Activated T-helper 2 cell treated with anti-CD3 and anti-CD28 coated beads, Interferon-gamma antibody, Interleukin-2, Interleukin-4, amounts not matched to agents 10 μg/mL and 5 μg/mL and 100 μg/mL, durations not matched to agents 14 hours and 24 hours and 36 hours (primary cell): Measurements from ENCODE around the gene DSTYK. TPM values are rescaled to one million over a fixed set of nuclear protein-coding genes. Genes with fewer than 3 reads are reported as not detected.

Experiments
- DNase-seq: peaks from one replicate; pipeline ENCODE4 v3.0.0; 2021; ENCODE audit warnings: low spot score
- H3K27ac Mint-ChIP-seq: one replicate; pipeline ENCODE4 v1.8.0; 2021; ENCODE audit warnings: mixed read lengths
- H3K27me3 Mint-ChIP-seq: one replicate; pipeline ENCODE4 v1.8.0; 2021; ENCODE audit warnings: low read depth, mixed read lengths
- H3K36me3 Mint-ChIP-seq: one replicate; pipeline ENCODE4 v1.8.0; 2021; ENCODE audit warnings: low read depth, mixed read lengths
- H3K4me1 Mint-ChIP-seq: one replicate; pipeline ENCODE4 v1.8.0; 2021; ENCODE audit warnings: low read depth, mixed read lengths
- H3K4me3 Mint-ChIP-seq: one replicate; pipeline ENCODE4 v1.8.0; 2021; ENCODE audit warnings: low read depth, mild to moderate bottlenecking, moderate library complexity, mixed read lengths
- H3K9me3 Mint-ChIP-seq: one replicate; pipeline ENCODE4 v1.8.0; 2021; ENCODE audit warnings: mixed read lengths
- intact Hi-C: fragments of 100-400 bp; cut with micrococcal nuclease; formaldehyde crosslinking; loops from one replicate; pipeline ENCODE4 v1.15.1; 2023
- total RNA-seq: library from RNA; stranded (reverse); gene quantifications from 2 replicates; pipeline ENCODE4 v1.2.3, GENCODE V29; 2022

The DSTYK gene
- total RNA-seq, 1 donor from 2014 or later, result 27.3 TPM

- Mint-ChIP-seq H3K9me3 (no peaks in the 10 kb centered on the region), H3K4me1 (no peaks in the 10 kb centered on the region), H3K4me3 (no peak overlapping the region), H3K27me3 (no peaks in the 10 kb centered on the region), H3K36me3 (peaks cover 52% of the 10 kb centered on the region), H3K27ac (no peak overlapping the region)
- intact Hi-C loops, result no loop called here
- DNase-seq, result no peak
These were observed 64.2 kb downstream of the DSTYK start for GRCh38 chr1:205147191-205147835.

GRCh38 chr1:205144751-205145150, 66.8 kb downstream of the DSTYK start:
- Mint-ChIP-seq H3K27ac (no peak overlapping the region), H3K4me3 (no peak overlapping the region), H3K4me1 (peaks cover 6% of the 10 kb centered on the region), H3K27me3 (no peaks in the 10 kb centered on the region), H3K9me3 (no peaks in the 10 kb centered on the region), H3K36me3 (peaks cover 42% of the 10 kb centered on the region)
- no peak for DNase-seq
- intact Hi-C loops, result loop anchor here (5.0 kb wide), 1 partner anchor 113 kb away; no protein-coding TSS in a partner anchor

GRCh38 chr1:205144046-205144720, 67.3 kb downstream of the DSTYK start:
- intact Hi-C loops, result loop anchor here (5.0 kb wide), 1 partner anchor 113 kb away; no protein-coding TSS in a partner anchor
- Mint-ChIP-seq H3K36me3 (peaks cover 38% of the 10 kb centered on the region), H3K27me3 (no peaks in the 10 kb centered on the region), H3K4me1 (peaks cover 6% of the 10 kb centered on the region), H3K4me3 (no peak overlapping the region), H3K27ac (no peak overlapping the region), H3K9me3 (no peaks in the 10 kb centered on the region)
- DNase-seq, result no peak

GRCh38 chr1:205142102-205142469, 69.4 kb downstream of the DSTYK start:
- intact Hi-C loops, result loop anchor here (5.0 kb wide), 1 partner anchor 115 kb away; no protein-coding TSS in a partner anchor

GRCh38 chr1:205141236-205142101, 70.0 kb downstream of the DSTYK start:
- Mint-ChIP-seq H3K9me3 (no peaks in the 10 kb centered on the region), H3K27ac (no peak overlapping the region), H3K4me1 (peaks cover 6% of the 10 kb centered on the region), H3K4me3 (no peak overlapping the region), H3K27me3 (no peaks in the 10 kb centered on the region), H3K36me3 (peaks cover 17% of the 10 kb centered on the region)
- intact Hi-C loops, result loop anchor here (1.0 to 5.0 kb wide), 3 partner anchors 19 to 153 kb away; no protein-coding TSS in a partner anchor
- DNase-seq, result peak; percentile 64

More at GRCh38 chr1:205142102-205142469, 69.4 kb downstream of the DSTYK start:
- Mint-ChIP-seq H3K9me3 (no peaks in the 10 kb centered on the region), H3K27me3 (no peaks in the 10 kb centered on the region), H3K4me3 (no peak overlapping the region), H3K27ac (no peak overlapping the region), H3K4me1 (peaks cover 6% of the 10 kb centered on the region), H3K36me3 (peaks cover 21% of the 10 kb centered on the region)
- DNase-seq, result no peak

GRCh38 chr1:205140113-205140512, 71.4 kb downstream of the DSTYK start:
- H3K36me3 Mint-ChIP-seq, result peaks cover 11% of the 10 kb centered on the region
- intact Hi-C loops, result loop anchor here (2.0 to 5.0 kb wide), 2 partner anchors 117 to 151 kb away; no protein-coding TSS in a partner anchor
- DNase-seq, result no peak
- no peaks in the 10 kb centered on the region for H3K9me3 Mint-ChIP-seq
- peaks cover 6% of the 10 kb centered on the region for H3K4me1 Mint-ChIP-seq
- no peak overlapping the region for H3K4me3 Mint-ChIP-seq
- no peaks in the 10 kb centered on the region for H3K27me3 Mint-ChIP-seq
- H3K27ac Mint-ChIP-seq, result no peak overlapping the region

GRCh38 chr1:205137901-205138300, 73.6 kb downstream of the DSTYK start:
- Mint-ChIP-seq H3K4me1 (peaks cover 6% of the 10 kb centered on the region), H3K36me3 (peaks cover 3% of the 10 kb centered on the region), H3K4me3 (no peak overlapping the region), H3K9me3 (no peaks in the 10 kb centered on the region), H3K27me3 (no peaks in the 10 kb centered on the region), H3K27ac (no peak overlapping the region)
- intact Hi-C loops, result no loop called here
- DNase-seq, result no peak

GRCh38 chr1:205133287-205133686, 78.2 kb downstream of the DSTYK start:
- H3K27ac Mint-ChIP-seq, result no peak overlapping the region
- no peaks in the 10 kb centered on the region for H3K36me3 Mint-ChIP-seq
- no peaks in the 10 kb centered on the region for H3K4me1 Mint-ChIP-seq
- DNase-seq, result no peak
- H3K4me3 Mint-ChIP-seq, result no peak overlapping the region
- H3K27me3 Mint-ChIP-seq, result no peaks in the 10 kb centered on the region
- no peaks in the 10 kb centered on the region for H3K9me3 Mint-ChIP-seq
- intact Hi-C loops, result no loop called here

GRCh38 chr1:205129447-205130029, 82.0 kb downstream of the DSTYK start:
- no peak for DNase-seq
- Mint-ChIP-seq H3K36me3 (no peaks in the 10 kb centered on the region), H3K4me1 (peaks cover 3% of the 10 kb centered on the region), H3K27me3 (no peaks in the 10 kb centered on the region), H3K9me3 (no peaks in the 10 kb centered on the region), H3K27ac (no peak overlapping the region), H3K4me3 (no peak overlapping the region)
- intact Hi-C loops, result no loop called here

GRCh38 chr1:205128050-205128449, 83.5 kb downstream of the DSTYK start:
- Mint-ChIP-seq H3K4me1 (peaks cover 3% of the 10 kb centered on the region), H3K27me3 (no peaks in the 10 kb centered on the region), H3K9me3 (no peaks in the 10 kb centered on the region), H3K36me3 (no peaks in the 10 kb centered on the region), H3K27ac (no peak overlapping the region), H3K4me3 (no peak overlapping the region)
- no peak for DNase-seq
- intact Hi-C loops, result no loop called here

- Mint-ChIP-seq H3K9me3 (no peaks in the 10 kb centered on the region), H3K4me3 (no peak overlapping the region), H3K4me1 (peaks cover 7% of the 10 kb centered on the region), H3K27ac (no peak overlapping the region), H3K36me3 (no peaks in the 10 kb centered on the region), H3K27me3 (no peaks in the 10 kb centered on the region)
- intact Hi-C loops, result no loop called here
- DNase-seq, result no peak
These were observed 83.9 kb downstream of the DSTYK start for GRCh38 chr1:205127646-205128045.

- no peak for DNase-seq
- peaks cover 11% of the 10 kb centered on the region for H3K36me3 Mint-ChIP-seq
- no peak overlapping the region for H3K4me3 Mint-ChIP-seq
- intact Hi-C loops, result no loop called here
- peaks cover 26% of the 10 kb centered on the region for H3K4me1 Mint-ChIP-seq
- no peaks in the 10 kb centered on the region for H3K9me3 Mint-ChIP-seq
- H3K27me3 Mint-ChIP-seq, result no peaks in the 10 kb centered on the region
- no peak overlapping the region for H3K27ac Mint-ChIP-seq
These were observed 86.8 kb downstream of the DSTYK start for GRCh38 chr1:205124726-205125125.
